NCI-H1694 (cell line): Measurements from ENCODE around the gene SLC9A3.
A peak's percentile ranks its signal among the peaks of the same experiment; 100 is the strongest.

Source experiments
- DNase-seq: peaks from one replicate; lab custom pipeline; 2025; lab: John Stamatoyannopoulos, UW

SLC9A3 gene

DNA sequence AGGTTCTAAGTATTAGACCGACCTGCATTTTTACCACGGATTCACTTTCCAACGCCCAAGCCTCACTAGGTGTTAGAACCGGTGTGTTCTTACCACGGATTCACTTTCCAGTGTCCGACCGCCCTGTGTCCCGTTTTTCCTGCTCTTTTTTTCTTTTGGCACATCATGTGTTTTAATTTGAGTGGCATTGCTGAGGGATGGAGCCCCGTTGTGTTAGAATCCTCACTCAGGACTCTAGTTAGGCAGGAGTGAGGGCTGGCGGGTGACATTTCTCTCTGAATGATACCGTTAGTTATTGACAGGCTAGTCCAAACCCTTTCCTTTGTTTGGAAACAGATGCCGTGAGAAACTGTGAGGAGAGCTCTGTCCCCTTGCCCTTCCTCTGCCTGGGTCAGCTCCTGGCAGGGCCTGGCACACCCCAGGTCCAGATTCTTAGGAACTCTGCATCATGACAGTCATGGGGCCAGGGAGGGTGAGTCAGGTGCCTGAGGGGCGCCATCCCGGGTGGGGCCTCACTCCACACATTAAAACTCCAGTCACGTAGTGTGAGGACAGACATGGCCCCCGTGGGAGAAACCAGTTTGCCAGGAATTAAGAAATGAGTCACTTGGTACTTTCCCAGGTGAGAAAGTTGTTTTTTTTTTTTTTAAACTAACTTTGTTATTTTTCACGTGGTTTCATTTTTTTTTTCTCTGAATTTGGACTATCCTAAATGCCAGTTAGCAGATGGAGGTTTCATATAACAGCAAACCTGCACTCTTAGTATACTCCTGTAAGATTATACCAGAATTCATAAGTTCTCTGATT lies 65.5 kb downstream of the SLC9A3 start:
- DNase-seq, result no peak

DNA sequence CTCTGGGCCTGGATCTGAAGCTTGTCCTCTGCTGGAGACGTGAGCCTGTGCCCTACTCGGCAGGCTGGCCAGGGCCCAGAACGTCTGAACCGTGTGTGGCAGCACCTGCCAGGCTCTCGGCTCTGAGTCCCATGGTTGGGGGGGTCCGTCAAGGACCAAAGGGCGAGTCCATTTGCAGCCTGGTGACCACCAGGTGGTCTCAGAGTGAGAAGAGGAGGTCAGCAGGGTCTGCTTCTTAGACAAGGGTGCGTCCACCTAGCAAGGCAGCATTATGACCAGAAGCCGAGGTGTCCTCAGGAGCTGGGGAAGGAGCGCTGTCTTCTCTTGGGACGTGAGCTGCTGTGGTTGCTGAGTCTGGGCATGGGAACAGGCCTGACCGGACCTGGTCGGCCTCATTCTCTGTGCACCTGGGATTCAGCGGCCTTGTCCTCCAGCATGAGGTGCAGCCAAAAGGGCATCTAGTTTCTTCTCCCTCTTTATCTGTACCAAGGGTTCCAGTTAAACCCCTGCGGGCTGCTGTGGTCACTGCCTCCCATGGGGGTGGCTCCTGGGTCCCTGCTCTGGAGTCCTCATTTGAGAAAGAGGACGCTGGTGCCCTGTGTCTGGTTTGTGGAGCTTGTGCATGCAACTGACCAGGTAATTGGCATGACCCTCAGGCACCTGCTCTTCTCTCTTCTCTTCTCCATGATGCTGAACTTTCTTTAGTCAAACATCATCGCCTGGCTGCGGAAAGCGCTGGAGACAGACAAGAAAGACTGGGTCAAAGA lies 66.9 kb downstream of the SLC9A3 start:
- no peak for DNase-seq

DNA sequence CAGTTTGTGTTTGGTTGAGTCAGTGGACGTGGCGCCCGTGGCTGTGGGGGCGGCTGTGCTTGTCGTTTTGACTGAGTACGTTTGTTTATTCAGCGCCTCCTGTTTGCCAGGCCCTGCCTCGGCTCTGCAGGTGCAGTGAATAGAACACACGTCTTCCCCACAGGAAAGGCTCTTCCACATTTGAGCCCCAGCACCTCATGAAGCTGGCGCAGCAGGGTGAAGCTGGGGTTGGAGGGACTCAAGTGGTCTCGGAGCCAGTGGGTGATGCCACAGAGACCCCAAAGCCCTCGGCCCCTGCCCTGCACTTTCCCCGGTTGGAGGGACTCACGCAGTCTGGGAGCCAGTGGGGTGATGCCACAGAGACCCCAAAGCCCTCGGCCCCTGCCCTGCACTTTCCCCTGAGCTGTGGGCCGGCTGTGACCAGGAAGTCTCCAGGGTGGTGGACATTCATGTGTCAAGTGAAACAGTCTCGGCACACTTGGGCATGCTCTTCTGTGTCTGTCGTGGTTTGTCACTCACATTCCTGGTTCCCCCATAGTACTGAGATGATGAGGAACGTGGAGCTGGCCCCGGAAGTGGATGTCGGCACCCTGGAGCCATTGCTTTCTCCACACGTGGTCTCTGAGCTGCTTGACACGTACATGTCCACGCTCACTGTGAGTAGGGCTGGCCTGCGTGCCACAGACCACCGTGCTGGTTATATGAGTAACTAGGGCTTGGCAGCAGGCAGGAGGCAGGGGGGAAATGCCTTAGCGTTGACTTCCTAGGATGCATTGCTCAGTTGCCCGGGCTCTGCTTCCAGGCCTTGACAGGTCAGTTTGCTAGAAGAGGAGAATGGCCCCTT lies 67.7 kb downstream of the SLC9A3 start:
- DNase-seq, result no peak

DNA sequence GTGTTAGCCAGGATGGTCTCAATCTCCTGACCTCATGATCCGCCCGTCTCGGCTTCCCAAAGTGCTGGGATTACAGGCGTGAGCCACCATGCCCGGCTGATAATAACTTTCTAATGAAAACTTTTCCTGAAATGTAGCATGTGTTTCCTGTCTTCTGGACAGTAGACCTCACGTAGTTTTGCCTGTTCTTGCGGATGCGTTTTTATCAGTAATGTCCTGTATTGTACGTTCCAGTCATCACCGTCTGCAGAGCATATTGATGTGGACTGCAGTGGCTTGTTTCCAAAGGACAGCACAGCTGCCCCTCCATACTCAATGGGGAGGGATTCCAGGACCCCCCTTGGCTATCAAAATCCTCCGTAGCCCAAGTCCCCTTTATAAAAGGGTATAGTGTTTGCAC lies 68.4 kb downstream of the SLC9A3 start:
- DNase-seq, result no peak

DNA sequence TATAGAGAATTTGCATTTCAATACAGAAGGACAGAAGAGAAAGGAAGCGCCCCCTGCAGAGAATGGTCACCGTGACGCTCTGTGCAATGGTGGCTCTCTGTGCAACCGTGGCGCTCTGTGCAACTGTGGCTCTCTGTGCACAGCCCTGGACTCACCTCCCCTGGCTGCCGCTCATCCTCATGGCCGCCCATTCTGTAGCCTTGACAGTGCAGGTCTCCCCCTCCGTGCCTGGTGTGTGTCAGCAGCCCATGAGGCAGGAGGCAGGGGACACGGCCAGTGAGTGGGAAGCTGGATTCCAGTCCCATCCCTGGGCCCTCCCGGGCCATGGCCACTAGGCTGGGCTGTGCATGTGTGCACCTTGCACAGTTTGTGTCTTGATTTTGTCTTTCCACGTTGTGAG lies 69.3 kb downstream of the SLC9A3 start:
- DNase-seq, result no peak

DNA sequence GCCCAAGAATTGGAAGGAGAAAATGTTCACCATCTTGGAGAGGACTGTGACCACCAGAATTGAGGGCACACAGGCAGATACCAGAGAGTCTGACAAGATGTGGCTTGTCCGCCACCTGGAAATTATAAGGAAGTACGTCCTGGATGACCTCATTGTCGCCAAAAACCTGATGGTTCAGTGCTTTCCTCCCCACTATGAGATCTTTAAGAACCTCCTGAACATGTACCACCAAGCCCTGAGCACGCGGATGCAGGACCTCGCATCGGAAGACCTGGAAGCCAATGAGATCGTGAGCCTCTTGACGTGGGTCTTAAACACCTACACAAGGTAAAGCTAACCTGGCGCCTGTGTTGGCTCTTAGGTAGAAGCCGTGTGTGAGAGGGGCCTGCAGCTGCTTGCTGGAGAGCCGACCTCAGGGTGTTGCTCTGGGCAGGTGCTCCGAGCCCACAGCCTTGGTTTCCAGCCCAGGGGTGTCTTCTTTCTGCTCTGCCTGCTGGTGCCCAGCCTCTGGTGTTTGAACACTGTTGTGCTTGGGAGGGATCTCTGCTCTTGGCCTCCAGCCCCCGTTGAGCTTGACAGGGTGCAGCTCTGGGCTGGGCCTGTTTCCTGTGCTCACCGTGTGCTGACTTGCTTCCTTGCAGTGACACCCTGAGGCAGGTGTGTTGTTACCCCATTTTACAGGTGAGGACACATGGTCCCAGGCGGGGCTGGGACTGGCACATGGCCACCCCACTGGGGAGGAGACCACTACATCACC lies 70.3 kb downstream of the SLC9A3 start:
- DNase-seq, result no peak

DNA sequence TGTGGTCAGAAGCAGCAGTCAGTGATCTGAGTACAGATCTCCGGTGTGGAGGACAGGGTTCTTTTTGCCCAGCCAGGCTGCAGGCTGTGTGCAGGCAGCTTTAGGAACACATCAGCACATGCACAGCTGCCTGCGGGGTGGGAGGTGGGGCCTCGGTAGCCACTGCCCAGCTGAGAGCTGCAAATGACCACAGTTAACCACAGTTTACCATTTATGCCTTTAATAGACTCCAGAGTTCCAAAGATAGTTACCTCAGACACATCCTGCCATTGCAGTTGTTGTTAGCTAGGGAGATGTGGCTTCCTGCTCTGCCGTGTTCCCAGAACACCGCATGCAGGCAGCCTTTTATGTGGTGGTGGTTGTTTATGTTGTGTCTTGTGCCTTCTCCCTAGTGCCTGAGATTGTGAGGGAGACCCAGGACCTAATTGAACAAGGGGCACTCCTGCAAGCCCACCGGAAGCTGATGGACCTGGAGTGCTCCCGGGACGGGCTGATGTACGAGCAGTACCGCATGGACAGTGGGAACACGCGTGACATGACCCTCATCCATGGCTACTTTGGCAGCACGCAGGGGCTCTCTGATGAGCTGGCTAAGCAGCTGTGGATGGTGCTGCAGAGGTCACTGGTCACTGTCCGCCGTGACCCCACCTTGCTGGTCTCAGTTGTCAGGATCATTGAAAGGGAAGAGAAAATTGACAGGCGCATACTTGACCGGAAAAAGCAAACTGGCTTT lies 71.1 kb downstream of the SLC9A3 start:
- DNase-seq, result no peak

DNA sequence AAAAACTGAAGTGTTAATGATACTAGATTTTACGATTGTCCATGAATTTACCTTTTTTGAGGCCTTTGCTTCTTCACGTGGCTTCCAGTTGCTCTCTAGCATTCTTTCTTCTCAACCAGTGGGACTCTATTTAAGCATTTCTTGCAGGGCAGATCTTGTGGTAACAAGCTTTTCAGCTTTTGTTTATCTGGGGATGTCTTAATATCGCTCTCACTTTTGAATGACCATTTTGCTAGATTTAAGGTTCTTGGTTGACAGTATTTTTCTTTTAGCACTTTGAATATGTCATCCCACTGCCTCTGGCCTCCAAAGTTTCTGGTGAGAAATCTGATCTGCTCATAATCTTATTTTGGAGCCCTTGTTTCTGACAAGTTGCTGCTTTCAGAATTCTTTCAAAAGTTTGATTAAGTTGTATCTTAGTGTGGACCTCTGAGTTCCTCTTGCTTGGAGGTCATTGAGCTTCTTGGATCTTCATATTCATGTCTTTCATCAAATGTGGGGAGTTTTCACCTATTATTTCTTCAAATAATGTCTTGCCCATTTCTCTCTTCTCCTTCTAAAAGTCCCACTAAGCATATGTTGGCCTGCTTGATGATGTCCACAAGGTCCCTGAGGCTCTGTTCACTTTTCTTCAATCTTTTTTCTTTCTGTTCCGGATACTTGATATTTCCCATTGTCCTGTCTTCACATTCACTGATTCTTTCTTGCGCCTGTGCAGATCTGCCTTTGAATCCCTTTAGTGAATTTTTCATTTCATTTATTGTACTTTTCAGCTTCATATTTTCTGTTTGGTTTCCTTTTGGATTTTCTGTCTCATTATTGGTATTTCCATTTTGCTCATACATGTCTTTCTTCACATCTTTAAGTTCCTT lies 72.4 kb downstream of the SLC9A3 start:
- DNase-seq, result no peak

DNA sequence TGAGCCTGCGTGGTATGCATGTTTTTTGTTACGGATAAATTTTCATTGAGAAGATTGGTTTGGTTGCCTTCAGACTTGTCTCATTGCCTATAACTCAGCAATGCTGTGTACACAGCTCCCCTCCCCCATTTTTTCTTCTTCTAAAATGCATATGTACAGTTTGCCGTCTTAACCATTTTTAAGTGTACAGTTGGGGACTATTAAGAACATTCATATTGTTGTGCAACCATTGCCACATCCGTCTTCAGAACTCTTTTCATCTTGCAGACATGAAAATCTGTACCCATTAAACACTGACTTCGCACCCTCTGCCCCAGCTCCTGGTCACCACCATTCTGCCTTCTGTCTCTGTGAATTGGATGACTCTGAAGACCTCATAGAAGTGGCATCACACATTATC lies 75.1 kb downstream of the SLC9A3 start:
- DNase-seq, result no peak

DNA sequence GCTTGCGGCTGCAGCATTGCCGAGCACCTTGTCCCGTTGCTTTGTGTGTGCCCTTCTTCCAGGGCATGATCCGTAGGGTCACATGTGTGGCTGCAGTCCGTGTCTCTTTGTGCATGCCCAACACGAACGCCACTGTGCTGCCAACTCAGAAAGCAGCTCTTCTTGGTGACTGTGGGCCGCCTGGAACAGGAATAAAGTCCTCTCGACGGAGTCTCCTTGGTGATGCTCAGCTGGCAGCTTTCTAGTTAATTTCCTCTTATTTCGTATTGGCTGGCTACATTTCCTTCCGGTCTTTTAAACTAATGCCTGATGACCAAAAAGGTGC lies 75.5 kb downstream of the SLC9A3 start:
- no peak for DNase-seq

DNA sequence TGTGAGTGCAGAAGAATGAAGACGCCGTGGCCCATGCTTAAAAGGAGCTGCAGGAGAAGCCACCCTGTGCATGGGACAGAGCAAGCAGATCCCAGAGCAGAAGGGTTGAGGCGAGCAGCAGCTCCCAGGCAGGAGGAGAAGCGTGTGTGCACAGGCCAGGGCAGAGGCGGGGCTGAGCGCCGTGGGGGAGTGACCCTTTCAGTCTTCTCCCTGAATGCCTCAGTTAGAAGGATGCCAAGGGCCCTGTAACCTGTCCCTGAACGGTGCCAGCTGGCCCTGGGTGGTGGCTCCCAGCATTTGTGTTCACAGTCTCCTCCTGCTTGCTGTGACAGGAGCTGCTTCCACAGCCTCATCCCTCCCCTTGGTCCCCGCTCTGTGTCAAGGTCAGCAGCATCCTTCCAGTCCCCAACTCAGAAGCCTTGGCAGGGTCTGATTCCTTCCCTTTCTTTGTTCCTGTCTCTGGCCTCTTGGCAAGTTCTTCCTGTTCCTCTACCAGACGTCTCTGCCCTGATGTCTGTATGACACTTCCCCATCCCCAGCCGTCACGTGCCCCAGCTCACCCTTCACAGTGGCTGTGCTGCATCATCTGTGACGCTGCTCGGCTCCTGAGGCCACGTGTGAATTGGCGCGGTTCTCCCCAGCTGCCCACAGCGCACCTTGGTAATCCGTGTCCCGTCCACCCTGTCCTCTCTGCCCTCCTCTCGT lies 76.0 kb downstream of the SLC9A3 start:
- no peak for DNase-seq

DNA sequence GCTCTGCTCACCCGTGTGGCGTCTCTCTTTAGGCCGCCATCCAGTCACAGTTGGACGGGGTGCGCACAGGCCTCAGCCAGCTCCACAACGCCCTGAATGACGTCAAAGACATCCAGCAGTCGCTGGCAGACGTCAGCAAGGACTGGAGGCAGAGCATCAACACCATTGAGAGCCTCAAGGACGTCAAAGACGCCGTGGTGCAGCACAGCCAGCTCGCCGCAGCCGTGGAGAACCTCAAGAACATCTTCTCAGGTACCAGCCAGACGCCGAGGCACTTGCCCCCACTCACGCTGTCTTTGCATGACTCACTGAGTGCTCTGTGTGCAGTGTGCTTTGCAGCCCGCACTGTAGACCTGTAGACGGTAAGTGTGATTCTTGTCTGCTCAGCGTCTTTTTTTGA lies 76.7 kb downstream of the SLC9A3 start:
- no peak for DNase-seq

DNA sequence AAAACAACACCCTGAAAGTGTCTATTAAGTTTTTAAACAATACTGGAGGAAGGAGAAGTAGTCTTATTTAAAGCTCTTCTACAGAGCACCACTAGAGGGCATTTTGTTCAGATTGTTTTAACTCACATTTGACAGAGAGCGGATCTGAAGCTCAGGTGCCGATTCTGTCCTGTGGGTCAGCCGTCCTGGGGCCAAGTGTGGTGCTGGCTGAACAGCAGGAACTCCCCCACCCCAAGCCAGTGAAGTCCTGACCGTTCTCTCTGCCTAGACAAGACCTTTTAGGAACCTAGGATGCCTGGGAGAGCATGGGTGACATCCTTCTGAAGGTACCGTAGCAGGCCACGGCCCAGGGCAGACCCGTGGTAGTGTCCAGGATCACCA lies 77.4 kb downstream of the SLC9A3 start:
- DNase-seq, result peak; percentile 40

DNA sequence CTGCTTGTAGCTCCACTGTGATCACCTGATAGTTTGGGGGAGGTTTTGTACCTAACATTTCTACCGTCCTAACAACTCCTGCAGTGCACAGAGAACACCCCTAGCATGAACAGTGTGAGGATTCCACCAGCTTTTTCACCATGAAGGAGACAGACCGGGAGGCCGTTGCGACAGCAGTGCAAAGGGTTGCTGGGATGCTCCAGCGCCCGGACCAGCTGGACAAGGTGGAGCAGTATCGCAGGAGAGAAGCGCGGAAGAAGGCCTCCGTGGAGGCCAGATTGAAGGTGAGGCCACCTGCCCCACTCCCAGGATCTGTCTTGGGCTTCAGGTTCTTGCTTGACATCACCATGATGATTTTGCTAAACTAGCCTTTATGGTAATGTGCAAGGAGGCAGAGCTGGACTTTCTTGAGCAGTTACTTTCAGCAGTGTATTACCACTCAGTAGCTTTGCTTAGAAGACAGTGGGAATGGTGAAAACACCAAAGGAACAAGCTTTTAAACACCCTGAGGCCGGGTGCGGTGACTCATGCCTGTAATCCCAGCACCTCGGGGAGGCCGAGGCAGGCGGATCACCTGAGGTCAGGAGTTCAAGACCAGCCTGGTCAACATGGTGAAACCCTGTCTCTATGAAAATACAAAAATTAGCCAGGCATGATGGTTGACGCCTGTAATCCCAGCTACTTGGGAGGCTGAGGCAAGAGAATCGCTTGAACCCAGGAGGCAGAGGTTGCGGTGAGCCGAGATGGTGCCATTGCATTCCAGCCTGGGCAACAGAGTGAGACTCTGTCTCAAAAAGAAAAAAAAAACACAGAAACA lies 78.0 kb downstream of the SLC9A3 start:
- DNase-seq, result no peak

DNA sequence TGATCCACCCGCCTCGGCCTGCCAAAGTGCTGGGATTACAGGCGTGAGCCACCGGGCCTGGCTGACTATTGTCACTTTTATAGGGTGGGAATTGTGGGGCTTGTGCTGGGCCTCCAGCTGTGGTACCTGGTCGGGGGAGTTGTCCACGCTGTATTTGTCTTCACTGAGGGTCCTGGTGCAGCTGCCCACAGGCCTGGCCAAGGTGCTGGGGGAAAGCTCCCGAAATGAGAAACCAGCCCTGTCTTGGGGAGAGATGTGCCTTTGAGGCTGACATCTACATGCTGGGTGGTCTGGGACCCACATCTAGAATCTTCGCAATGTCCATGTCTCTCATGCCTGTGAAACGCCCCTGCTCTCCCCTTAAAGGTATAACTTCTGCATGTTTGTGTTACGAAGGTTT lies 78.7 kb downstream of the SLC9A3 start:
- no peak for DNase-seq

DNA sequence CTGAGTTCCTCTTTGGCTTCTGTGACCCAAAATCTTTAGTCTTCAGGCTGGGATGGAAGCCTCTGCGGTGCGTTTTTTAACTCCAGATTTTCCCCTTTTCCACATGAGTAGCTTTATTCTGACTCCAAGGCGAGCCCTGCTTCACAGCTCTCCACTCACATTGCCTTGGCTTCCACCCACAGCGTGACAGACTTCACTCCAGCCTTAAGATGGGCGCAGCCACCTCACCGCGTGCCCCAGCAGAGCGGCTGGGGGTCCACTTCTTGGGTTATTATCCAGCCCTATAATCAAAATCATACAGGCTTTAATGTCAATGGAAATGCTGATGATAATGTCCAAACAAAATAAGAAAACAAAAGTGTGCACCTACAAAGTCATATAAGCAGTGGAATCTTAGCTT lies 80.0 kb downstream of the SLC9A3 start:
- no peak for DNase-seq

DNA sequence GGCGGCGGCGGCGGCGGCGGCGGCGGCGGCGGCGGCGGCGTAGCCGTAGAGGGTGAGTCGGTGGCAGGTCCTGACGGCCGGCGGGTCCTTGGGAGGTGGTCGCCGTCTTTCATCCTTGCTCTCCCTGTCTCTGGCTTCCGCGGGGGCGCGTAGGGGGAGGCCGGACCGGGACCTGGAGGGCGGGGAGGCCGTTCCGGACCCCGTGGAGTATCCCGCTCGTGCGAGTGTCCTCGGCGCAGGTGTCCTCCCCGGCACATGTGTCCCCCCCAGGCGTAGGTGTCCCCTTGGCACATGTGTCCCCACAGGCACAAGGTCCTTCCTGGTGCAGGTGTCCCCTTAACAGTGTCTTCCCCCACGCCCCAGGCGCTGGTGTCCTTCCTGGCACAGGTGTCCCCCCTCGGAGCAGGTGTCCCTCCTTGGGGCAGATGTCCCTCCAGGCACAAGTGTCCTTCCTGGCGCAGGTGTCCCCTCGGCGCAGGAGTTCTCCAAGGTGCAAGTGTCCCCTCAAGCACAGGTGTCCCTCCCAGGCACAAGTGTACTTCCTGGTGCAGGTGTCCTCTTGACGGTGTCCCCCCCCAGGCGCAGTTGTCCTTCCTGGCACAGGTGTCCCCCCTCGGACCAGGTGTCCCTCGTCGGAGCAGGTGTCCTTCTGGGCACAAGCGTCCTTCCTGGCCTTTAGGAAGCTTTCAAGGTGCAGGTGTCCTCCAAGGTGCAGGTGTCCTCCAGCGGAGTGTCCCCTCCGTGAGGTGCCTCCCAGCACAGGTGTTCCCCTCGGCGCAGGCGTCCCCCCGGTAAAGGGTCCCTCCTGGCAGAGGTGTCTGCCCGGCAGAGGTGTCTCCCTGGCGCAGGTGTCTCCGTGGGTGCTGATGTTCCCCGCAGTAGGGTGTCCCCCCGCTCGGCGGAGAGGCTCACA lies 80.8 kb downstream of the SLC9A3 start:
- DNase-seq, result no peak
